B cell (primary cell): ENCODE measurements around the gene ZFP36L1. TPM values are rescaled to one million over a fixed set of nuclear protein-coding genes. Genes with fewer than 3 reads are reported as not detected.

Experiments used
- ATAC-seq: fragments of 200-7000 bp; cut with Tn5 transposase; one replicate; pipeline ENCODE4 v1.10.0; 2021; ENCODE audit warnings: low read depth, mild to moderate bottlenecking, moderate number of reproducible peaks, moderate library complexity
- CTCF ChIA-PET: fragments of 350-600 bp; sonication (Branson Sonifier 250); formaldehyde crosslinking; loops from one replicate; lab custom pipeline; 2021; ENCODE audit warnings: antibody characterized with exemption, inconsistent platforms; lab: Charles Lee
- POLR2A ChIA-PET: fragments of 350-600 bp; sonication (Branson Sonifier 250); formaldehyde crosslinking; loops from one replicate; lab custom pipeline; 2021; ENCODE audit warnings: antibody characterized with exemption; lab: Charles Lee
- DNase-seq: peaks from one replicate; pipeline ENCODE4 v3.0.0; 2013
- H2AFZ ChIP-seq: 2 replicates; pipeline ENCODE4 v1.6.1; 2012; ENCODE audit warnings: mild to moderate bottlenecking, low read depth, low read length; ENCODE audit not compliant: insufficient read depth, poor library complexity, severe bottlenecking
- H3K27ac ChIP-seq, 2 donors: 1 replicate in 1 of 2; 2 replicates in 1 of 2; pipeline ENCODE4 v1.5.1; 2012 to 2013; ENCODE audit warnings: low read length in 2 of 2, mild to moderate bottlenecking in 2 of 2, moderate library complexity in 1 of 2
- H3K27me3 ChIP-seq, 4 experiments: fragments of 200-600 bp in 1 of 4; sonication (generic) in 1 of 4; replicated peaks in 1 of 4; 1 replicate in 2 of 4; 2 replicates in 2 of 4; pipeline versions ENCODE4 v1.6.1 to v1.7.0; 2013 to 2016; ENCODE audit warnings: low read length in 3 of 4, mild to moderate bottlenecking in 2 of 4, mixed read lengths in 1 of 4, moderate library complexity in 1 of 4; ENCODE audit not compliant: insufficient read depth in 4 of 4, control insufficient read depth in 3 of 4; ENCODE audit errors: control extremely low read depth in 1 of 4
- H3K36me3 ChIP-seq, 2 experiments: replicated peaks in 1 of 2; 1 replicate in 1 of 2; 2 replicates in 1 of 2; pipeline versions ENCODE4 v1.6.1 to v1.7.1; 2013; ENCODE audit warnings: low read length in 1 of 2; ENCODE audit not compliant: insufficient read depth in 2 of 2, control insufficient read depth in 1 of 2; ENCODE audit errors: control extremely low read depth in 1 of 2, extremely low read depth in 1 of 2
- H3K4me1 ChIP-seq, 2 donors: fragments of 200-600 bp in 1 of 2; sonication (generic) in 1 of 2; 1 replicate in 1 of 2; 2 replicates in 1 of 2; pipeline versions ENCODE4 v1.5.1 to v1.6.1; 2013 to 2017; ENCODE audit warnings: low read length in 2 of 2; ENCODE audit not compliant: control insufficient read depth in 2 of 2, insufficient read depth in 2 of 2
- H3K4me2 ChIP-seq: replicated peaks from 2 replicates; pipeline ENCODE3; 2012; ENCODE audit warnings: mild to moderate bottlenecking, low read depth, low read length; ENCODE audit not compliant: poor library complexity, severe bottlenecking
- H3K4me3 ChIP-seq, 5 experiments: fragments of 200-600 bp in 1 of 5; sonication (generic) in 1 of 5; 1 replicate in 3 of 5; 2 replicates in 2 of 5; pipeline versions ENCODE4 v1.5.1 to v1.7.0; 2011 to 2016; ENCODE audit warnings: low read length in 4 of 5, mild to moderate bottlenecking in 4 of 5, low read depth in 2 of 5, control low read depth in 1 of 5, moderate library complexity in 1 of 5; ENCODE audit not compliant: insufficient read depth in 1 of 5; ENCODE audit errors: control extremely low read depth in 1 of 5, extremely low read depth in 1 of 5
- H3K79me2 ChIP-seq: fragments of 200-600 bp; sonication (generic); one replicate; pipeline ENCODE4 v1.6.0; 2016; ENCODE audit warnings: low read length; ENCODE audit not compliant: control insufficient read depth, insufficient read depth
- H3K9ac ChIP-seq: fragments of 200-600 bp; sonication (generic); 2 replicates; pipeline ENCODE4 v1.6.1; 2017; ENCODE audit warnings: mild to moderate bottlenecking, low read length, moderate library complexity
- H3K9me3 ChIP-seq, 3 donors: one replicate each; pipeline versions ENCODE4 v1.6.1 to v1.7.1; 2013; ENCODE audit warnings: low read length in 2 of 3; ENCODE audit not compliant: control insufficient read depth in 2 of 3, insufficient read depth in 1 of 3; ENCODE audit errors: control extremely low read depth in 1 of 3
- H4K20me1 ChIP-seq: 2 replicates; pipeline ENCODE4 v1.6.0; 2012; ENCODE audit warnings: mild to moderate bottlenecking, low read length; ENCODE audit not compliant: insufficient read depth, control insufficient read depth, poor library complexity, severe bottlenecking
- H3K27ac Mint-ChIP-seq: one replicate; pipeline ENCODE4 v1.8.0; 2021; ENCODE audit warnings: mixed read lengths
- H3K27me3 Mint-ChIP-seq: one replicate; pipeline ENCODE4 v1.8.0; 2021; ENCODE audit warnings: mixed read lengths
- H3K4me1 Mint-ChIP-seq: one replicate; pipeline ENCODE4 v1.8.0; 2021; ENCODE audit warnings: mixed read lengths
- H3K4me3 Mint-ChIP-seq: one replicate; pipeline ENCODE4 v1.8.0; 2021; ENCODE audit warnings: mixed read lengths
- H3K9me3 Mint-ChIP-seq: one replicate; pipeline ENCODE4 v1.8.0; 2022; ENCODE audit warnings: mixed read lengths; ENCODE audit not compliant: insufficient read depth
- EZH2 ChIP-seq: IDR thresholded peaks from 2 replicates; pipeline ENCODE4 v1.6.1; 2012; ENCODE audit warnings: borderline replicate concordance, low read depth, mild to moderate bottlenecking, moderate library complexity, low read length; ENCODE audit not compliant: insufficient read depth, poor library complexity, severe bottlenecking
- WGBS: methylation state at CpG from one replicate; pipeline ENCODE4 v1.1.5; 2013; ENCODE audit warnings: missing lambda C conversion rate; ENCODE audit not compliant: insufficient coverage; 5-methylcytosine and 5-hydroxymethylcytosine counted together
- intact Hi-C: fragments of 100-400 bp; cut with micrococcal nuclease; formaldehyde crosslinking; loops from one replicate; pipeline ENCODE4 v1.10.0; 2022
- polyA plus RNA-seq: library from polyadenylated mRNA; depleted of rRNA; stranded (reverse); fragments of >200 nt; gene quantifications from 2 replicates; pipeline ENCODE4 v1.2.3, GENCODE V29; 2012
- total RNA-seq, 2 donors: library from RNA; stranded (reverse); fragments of 120-200 nt in 1 of 2; gene quantifications; 1 replicate in 1 of 2; 2 replicates in 1 of 2; pipeline versions ENCODE4 v1.2.3 to v1.2.4, GENCODE V29; 2013 to 2022
- TF ChIP-seq, protein P1 (sequence below): fragments of 200-600 bp; IDR thresholded peaks from one replicate; pipeline ENCODE4 v1.8.0; 2022; ENCODE audit warnings: antibody characterized with exemption, mild to moderate bottlenecking

Gene ZFP36L1
- total and polyA plus RNA-seq, 2 donors (not counting 1 experiment from before 2014, with no cell fraction given): 572 to 983 TPM

DNA sequence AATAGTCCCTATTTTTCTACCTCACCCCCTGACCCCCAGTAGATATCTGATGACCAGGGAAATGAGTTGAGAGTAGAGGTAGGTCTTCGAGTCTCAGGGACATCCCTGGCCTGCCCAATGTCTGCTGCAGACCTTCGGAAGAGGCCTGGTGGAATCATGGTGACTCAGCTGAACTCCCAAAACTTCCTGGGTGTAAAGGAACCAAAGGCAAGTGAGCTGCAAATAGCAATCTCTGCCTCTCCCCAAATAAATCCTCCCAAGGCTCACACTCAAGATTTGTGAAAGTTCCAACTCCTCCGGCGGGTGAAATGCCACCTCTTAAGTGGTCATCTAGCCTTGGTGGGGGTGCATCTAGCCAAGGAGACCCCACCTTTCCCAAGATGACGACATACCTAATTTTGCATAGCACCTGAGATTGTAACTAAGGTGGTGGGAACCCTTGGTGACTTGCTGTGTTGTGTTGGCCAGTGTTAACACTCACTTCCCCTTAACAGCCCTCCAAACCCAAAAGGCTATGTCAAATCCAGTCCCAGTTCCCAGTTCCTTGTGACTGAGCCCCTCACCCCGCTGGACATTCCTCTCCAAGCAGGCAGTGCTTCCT is 6.3 kb downstream of the ZFP36L1 start:
- H3K79me2 ChIP-seq: peaks cover 33% of the 10 kb centered on the region
- H2AFZ ChIP-seq: no peak overlapping the region
- H3K4me1 Mint-ChIP-seq: peaks cover 60% of the 10 kb centered on the region
- DNase-seq (peak; percentile 39), ATAC-seq (no peak)
- no peaks in the 10 kb centered on the region for H3K27me3 Mint-ChIP-seq
- TF ChIP-seq, protein P1, sequence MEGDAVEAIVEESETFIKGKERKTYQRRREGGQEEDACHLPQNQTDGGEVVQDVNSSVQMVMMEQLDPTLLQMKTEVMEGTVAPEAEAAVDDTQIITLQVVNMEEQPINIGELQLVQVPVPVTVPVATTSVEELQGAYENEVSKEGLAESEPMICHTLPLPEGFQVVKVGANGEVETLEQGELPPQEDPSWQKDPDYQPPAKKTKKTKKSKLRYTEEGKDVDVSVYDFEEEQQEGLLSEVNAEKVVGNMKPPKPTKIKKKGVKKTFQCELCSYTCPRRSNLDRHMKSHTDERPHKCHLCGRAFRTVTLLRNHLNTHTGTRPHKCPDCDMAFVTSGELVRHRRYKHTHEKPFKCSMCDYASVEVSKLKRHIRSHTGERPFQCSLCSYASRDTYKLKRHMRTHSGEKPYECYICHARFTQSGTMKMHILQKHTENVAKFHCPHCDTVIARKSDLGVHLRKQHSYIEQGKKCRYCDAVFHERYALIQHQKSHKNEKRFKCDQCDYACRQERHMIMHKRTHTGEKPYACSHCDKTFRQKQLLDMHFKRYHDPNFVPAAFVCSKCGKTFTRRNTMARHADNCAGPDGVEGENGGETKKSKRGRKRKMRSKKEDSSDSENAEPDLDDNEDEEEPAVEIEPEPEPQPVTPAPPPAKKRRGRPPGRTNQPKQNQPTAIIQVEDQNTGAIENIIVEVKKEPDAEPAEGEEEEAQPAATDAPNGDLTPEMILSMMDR: no peak
- TF ChIP-seq EZH2: no peak
- H3K9me3 Mint-ChIP-seq: no peaks in the 10 kb centered on the region
- intact Hi-C loops: loop anchor here (5.0 kb wide), 2 partner anchors 154 to 274 kb away; no protein-coding TSS in a partner anchor
- no peak overlapping the region for H3K9ac ChIP-seq
- H4K20me1 ChIP-seq: peaks cover 55% of the 10 kb centered on the region
- no peak overlapping the region for H3K4me3 ChIP-seq
- peak overlapping the region; percentile 88 for H3K27ac Mint-ChIP-seq
- peaks cover 32 to 60% of the 10 kb centered on the region in 2 donors for H3K4me1 ChIP-seq
- CTCF ChIA-PET: interaction anchor here (0.7 to 16.1 kb wide), 10 partner anchors 27 to 544 kb away, joined by 3 to 263 read pairs (median 4); no protein-coding TSS in a partner anchor
- peak overlapping the region; percentile 95 for H3K4me2 ChIP-seq
- POLR2A ChIA-PET: interaction anchor here (1.0 to 10.0 kb wide), 9 partner anchors 9 to 538 kb away, joined by 4 to 416 read pairs (median 6); no protein-coding TSS in a partner anchor
- 61% methylated on average over 2 of the region's 6 CpGs for WGBS
- H3K27ac ChIP-seq: peak overlapping the region; percentile 41 to 80
- H3K9me3 ChIP-seq: no peaks in the 10 kb centered on the region
- H3K4me3 Mint-ChIP-seq: peak overlapping the region; percentile 71
- H3K27me3 ChIP-seq: no peaks in the 10 kb centered on the region
- peaks cover 0 to 52% of the 10 kb centered on the region in 2 experiments for H3K36me3 ChIP-seq
